Measurements from ENCODE around the gene POU6F2. TPM values are rescaled to one million over a fixed set of nuclear protein-coding genes. Genes with fewer than 3 reads are reported as not detected.

The POU6F2 gene
- total and polyA plus RNA-seq, 12 donors: 0.03 to 0.31 (median 0.19) TPM; not detected in 9

DNA sequence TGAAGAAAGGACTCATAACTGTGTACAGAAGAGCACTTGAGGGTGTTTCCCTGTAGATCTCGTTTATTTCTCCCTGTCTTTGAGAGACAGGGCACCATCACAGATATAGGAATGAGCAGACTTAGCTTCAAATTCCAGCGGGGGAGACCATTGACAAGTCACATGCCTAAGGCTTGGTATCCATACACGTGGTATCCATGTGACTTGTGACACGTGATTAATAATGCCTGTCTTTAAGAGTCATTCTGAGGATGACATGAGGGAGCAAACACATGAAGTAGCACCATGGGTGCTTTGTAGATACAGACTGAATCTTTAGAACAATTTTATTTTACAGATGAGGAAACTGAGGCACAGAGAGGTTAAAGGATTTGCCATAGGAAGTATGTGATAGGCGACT, 292.3 kb downstream of the POU6F2 start:
- DNase-seq: no peak
- 69 to 82% (median 76%) methylated on average over 5 of the region's 5 CpGs for whole genome bisulfite sequencing, 4 donors
- Histone ChIP-seq H3K4me1 (replicated peaks in 1 of 2) (no peaks in the 10 kb centered on the region), H3K4me3 (no peak overlapping the region), H3K27me3 (no peaks in the 10 kb centered on the region), H3K9me3 (replicated peaks in 1 of 3) (no peaks in the 10 kb centered on the region), H3K27ac (no peak overlapping the region), H3K36me3 (replicated peaks in 1 of 2) (no peaks in the 10 kb centered on the region)
- TF ChIP-seq, protein P1, sequence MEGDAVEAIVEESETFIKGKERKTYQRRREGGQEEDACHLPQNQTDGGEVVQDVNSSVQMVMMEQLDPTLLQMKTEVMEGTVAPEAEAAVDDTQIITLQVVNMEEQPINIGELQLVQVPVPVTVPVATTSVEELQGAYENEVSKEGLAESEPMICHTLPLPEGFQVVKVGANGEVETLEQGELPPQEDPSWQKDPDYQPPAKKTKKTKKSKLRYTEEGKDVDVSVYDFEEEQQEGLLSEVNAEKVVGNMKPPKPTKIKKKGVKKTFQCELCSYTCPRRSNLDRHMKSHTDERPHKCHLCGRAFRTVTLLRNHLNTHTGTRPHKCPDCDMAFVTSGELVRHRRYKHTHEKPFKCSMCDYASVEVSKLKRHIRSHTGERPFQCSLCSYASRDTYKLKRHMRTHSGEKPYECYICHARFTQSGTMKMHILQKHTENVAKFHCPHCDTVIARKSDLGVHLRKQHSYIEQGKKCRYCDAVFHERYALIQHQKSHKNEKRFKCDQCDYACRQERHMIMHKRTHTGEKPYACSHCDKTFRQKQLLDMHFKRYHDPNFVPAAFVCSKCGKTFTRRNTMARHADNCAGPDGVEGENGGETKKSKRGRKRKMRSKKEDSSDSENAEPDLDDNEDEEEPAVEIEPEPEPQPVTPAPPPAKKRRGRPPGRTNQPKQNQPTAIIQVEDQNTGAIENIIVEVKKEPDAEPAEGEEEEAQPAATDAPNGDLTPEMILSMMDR (IDR thresholded peaks at IDR 0.05): no peak
- no peak for TF ChIP-seq POLR2A (IDR thresholded peaks at IDR 0.05)
- intact Hi-C loops (cut with DNase I): no loop called here

DNA sequence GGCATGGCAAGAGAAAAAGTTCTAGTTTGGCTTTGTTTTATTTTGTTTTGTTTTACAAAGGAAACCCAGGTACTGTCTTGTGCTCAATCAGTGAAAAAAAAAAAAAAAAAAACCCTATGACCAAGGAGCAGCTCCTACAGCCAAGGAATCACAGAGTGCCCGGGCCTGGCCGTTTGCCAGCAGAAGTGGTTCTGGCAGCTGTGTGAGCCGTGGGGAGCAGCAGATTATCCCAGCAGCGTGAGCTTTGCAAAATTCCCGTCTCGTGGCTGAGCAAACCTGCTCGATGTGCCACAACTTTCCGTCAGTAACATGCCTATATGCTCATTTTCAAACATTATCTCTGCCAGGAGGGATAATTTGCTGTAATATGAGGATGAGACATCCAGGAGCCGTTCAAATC, 293.7 kb downstream of the POU6F2 start:
- Histone ChIP-seq H3K36me3 (replicated peaks in 1 of 2) (no peaks in the 10 kb centered on the region), H3K27me3 (no peaks in the 10 kb centered on the region), H3K4me1 (replicated peaks in 1 of 2) (no peaks in the 10 kb centered on the region), H3K4me3 (no peak overlapping the region), H3K27ac (no peak overlapping the region), H3K9me3 (replicated peaks in 1 of 3) (no peaks in the 10 kb centered on the region)
- WGBS, 4 donors: 24 to 42% (median 32%) methylated on average over 9 of the region's 9 CpGs
- TF ChIP-seq POLR2A (IDR thresholded peaks at IDR 0.05): no peak
- TF ChIP-seq, protein P1 (IDR thresholded peaks at IDR 0.05): no peak
- DNase-seq: peak in 6 of 7 donors; percentile 27 to 70 (median 47)
- intact Hi-C loops (cut with DNase I): no loop called here

DNA sequence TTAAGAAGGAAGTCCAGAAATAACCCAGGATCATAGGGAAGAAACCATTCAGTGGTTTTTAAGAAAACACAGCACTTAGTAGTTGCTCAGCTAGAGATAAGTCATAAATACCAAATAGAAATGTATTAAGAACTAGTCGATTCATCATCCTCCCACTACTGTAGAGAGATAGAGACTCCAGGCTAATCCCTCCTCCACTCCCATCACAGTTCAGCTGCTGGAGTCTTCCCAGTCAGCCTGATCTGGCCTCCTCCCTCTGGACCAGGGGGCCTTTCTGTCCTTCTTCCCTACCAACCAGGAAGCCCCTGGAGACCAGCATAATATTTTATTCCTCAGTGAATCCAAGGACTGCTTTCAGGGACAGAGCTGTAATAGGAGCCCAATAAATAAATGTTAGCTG, 294.4 kb downstream of the POU6F2 start:
- Histone ChIP-seq H3K4me1 (replicated peaks in 1 of 2) (no peaks in the 10 kb centered on the region), H3K27me3 (no peaks in the 10 kb centered on the region), H3K4me3 (no peak overlapping the region), H3K9me3 (replicated peaks in 1 of 3) (no peaks in the 10 kb centered on the region), H3K36me3 (replicated peaks in 1 of 2) (no peaks in the 10 kb centered on the region), H3K27ac (no peak overlapping the region)
- 50 to 62% (median 57%) methylated on average over 1 of the region's 1 CpG for WGBS, 4 donors
- intact Hi-C loops (cut with DNase I): no loop called here
- TF ChIP-seq, protein P1 (IDR thresholded peaks at IDR 0.05): no peak
- no peak for DNase-seq

DNA sequence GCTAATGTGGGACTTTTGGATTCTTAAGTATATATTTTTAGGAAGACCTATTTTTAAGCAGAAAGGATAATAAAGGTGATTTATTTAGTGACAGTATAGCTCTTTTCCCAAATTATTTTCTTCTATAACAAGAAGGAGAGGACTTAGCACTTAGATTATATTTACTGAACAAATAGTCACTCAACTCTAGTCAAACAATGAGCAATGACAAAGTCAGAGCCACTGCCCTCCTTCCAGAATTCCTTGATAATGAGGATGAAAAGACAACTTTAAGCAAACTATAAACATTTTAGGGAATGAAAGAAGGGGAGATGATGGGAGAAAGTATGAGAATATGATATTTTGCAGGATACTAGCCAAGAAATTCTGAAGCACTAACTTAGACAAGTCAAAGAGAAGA, 295.0 kb downstream of the POU6F2 start:
- TF ChIP-seq POLR2A (IDR thresholded peaks at IDR 0.05): no peak
- TF ChIP-seq, protein P1 (IDR thresholded peaks at IDR 0.05): no peak
- Histone ChIP-seq H3K36me3 (replicated peaks in 1 of 2) (no peaks in the 10 kb centered on the region), H3K4me1 (replicated peaks in 1 of 2) (no peaks in the 10 kb centered on the region), H3K27me3 (no peaks in the 10 kb centered on the region), H3K27ac (no peak overlapping the region), H3K4me3 (no peak overlapping the region), H3K9me3 (replicated peaks in 1 of 3) (no peaks in the 10 kb centered on the region)
- intact Hi-C loops (cut with DNase I): no loop called here
- no peak for DNase-seq
